Measurements from ENCODE around the gene DDX42.
A peak's percentile ranks its signal among the peaks of the same experiment; 100 is the strongest.
"Not testable (repeated sequence)": the region's sequence is repeated elsewhere in the genome, so short reads cannot be mapped to it uniquely, and the experiment has no call there.

Gene DDX42

DNA sequence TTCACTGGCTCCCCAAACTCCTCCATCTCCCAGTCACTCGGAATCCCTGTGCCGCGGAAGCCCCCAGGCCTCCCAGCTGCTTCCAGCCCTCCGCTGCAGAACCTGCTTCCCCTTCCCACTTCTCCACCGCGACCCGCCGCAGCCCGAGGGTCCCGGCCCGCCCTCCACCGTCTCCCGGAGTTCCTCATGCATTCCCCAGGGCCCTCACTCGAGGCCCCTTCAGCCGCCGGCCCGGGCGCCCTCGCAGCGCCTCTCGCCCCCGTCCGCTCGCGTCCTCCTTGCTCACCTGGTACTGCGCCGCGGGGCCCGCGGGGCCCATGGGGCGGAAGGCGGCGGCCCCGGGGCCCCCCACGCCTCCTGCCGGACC is 68.2 kb downstream of the DDX42 start:
- DNase-seq, result no peak

DNA sequence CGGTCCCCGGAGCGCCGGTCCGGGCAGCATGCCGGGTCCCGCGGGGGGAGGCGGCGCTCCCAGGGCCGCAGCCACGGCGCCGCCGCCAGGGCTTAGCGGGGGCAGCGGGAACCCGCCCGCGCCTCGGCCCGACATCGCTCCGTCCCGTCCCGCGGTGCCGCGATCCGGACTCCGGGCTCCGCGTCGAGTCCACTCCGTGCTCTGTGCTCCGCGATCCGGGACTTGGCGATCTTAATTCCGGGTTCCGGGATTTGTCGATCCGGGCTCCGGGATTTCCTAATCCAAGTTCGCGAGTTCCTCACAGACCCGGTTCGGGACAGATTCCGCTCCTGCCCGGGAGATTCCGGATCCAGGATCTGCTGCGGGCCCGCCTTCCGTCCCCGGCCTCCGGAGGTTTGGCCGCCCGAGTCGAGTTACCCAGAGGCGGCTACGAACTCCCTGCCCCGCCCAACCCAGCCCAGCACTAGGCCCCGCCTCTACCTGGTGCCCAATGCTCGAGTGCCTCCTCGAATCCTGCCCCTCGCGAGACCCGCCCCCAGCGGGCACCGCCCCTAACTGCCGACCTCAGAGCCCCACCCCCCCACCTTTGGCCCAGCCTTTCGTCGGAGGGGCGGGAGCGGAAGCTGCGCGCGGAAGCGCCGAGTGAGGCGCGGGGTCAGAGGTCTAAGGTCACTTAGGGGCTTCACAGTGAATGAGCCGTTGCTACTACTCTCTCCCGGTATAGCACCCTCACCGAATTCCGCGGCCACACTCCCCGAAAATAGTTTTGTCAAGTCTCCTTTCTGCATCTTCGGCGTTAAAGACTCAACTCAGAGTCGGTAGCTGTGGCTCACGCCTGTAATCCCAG is 68.8 kb downstream of the DDX42 start, which contains the start of gene SMARCD2:
Gene SMARCD2, minus strand, starts transcription at position 146 of the 847 bp plus-strand sequence. Its CDS starts 11 bp downstream, at position 135.
- DNase-seq, result peak; percentile 98

DNA sequence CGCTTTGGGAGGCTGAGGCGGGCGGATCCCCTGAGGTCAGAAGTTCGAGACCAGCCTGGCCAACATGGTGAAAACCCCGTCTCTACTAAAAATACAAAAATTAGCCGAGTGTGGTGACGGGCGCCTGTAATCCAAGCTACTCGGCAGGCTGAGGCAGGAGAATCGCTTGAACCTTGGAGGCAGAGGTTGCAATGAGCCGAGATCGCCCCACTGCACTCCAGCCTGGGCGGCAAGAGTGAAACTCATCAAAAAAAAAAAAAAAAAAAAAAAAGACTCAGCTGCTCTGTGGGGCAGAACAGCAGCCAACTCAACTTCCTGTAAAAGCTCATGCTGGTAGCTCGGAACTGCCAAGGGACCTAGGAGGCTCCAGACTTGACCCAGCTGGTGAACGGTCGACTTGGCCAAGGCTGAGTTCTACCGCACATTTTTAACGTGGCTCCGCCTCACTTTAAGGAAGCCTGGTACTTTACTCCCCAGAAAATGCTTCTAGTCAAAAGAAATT is 69.5 kb downstream of the DDX42 start:
- peak; percentile 93 for DNase-seq

DNA sequence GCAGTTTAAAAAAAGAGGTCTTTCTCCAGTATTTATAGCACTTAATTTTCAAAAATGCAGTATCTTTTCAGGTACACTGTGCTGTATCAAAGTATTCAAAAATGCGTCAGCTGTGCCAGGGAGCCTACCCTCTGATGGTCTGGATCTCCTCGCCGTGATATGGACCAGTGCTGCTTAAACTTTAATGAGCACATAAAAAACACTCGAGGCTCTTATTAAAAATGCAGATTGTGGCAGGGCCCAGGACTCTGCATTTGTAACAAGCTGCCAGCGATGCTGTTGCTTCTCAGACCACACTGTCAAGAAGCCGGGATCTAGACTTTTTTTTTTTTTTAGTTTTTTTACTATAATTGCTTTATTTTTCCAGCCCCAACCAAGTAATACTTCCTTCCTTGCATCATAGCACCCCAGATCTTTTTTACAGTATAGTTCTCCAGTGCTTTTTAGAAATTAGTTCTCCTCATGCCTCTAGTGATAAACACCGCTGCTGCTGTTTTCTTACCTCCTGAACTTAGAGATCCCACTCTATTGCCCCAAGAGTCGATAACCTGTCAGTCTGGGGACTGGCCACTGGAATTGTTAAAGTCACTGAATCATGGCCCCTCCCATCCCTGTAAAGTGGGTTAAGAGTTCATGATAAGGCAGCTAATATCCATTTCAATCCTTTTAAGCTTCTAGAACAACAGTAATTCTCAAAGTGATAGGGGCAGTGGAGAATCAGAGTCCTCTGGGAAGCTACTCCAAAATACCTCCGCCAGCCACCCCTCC is 70.1 kb downstream of the DDX42 start:
- DNase-seq, result no peak

DNA sequence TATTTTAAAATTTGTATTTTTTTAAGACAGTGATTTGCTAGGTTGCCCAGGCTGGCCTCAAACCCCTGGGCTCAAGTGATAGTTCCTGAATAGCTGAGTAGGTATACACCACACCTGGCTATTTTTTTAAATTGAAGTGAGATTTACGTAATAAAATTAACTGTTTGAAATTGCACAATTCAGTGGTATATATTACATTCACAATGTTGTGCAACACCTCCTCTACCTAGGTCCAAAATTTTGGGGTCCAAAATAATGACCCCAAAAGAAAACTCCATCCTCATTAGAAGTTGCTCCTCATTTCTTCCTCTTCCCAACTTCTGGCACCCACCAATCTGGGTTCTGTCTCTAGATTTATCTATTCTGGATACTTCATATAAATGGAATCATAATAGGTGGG is 71.5 kb downstream of the DDX42 start:
- DNase-seq, result no peak

DNA sequence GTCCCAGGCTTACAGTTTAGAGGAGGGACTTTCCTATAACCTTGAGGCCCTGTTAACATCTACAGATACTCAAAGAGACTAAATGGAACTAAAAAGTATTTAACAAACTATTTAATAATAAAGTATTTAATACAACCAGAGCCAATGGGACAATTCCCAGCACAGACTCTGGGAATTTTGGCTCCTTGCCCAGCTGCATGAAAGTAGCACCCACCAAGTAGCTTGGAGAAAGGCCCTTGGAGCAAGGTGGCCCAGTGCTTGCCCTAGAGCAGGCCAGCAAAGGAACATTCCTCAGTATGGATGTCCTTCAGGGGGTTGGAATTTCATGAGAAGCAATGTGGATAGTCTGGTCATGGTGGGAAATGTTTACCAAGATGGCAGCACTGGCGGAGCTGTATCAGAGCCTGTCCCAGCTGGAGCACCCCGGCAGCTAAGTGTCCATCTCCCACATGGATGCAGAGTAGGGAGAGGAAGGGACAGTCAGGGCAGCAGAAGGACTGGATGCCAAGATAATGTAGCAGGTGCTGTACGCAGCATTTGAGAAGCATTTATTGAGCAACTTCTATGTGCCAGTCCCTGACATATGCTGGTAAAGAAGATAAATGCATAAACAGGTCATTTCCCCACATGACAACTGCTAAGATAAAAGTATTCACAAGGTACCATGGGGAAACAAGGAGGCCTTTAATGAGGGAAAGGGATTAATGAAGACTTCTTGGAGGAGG is 73.7 kb downstream of the DDX42 start:
- DNase-seq, result no peak

DNA sequence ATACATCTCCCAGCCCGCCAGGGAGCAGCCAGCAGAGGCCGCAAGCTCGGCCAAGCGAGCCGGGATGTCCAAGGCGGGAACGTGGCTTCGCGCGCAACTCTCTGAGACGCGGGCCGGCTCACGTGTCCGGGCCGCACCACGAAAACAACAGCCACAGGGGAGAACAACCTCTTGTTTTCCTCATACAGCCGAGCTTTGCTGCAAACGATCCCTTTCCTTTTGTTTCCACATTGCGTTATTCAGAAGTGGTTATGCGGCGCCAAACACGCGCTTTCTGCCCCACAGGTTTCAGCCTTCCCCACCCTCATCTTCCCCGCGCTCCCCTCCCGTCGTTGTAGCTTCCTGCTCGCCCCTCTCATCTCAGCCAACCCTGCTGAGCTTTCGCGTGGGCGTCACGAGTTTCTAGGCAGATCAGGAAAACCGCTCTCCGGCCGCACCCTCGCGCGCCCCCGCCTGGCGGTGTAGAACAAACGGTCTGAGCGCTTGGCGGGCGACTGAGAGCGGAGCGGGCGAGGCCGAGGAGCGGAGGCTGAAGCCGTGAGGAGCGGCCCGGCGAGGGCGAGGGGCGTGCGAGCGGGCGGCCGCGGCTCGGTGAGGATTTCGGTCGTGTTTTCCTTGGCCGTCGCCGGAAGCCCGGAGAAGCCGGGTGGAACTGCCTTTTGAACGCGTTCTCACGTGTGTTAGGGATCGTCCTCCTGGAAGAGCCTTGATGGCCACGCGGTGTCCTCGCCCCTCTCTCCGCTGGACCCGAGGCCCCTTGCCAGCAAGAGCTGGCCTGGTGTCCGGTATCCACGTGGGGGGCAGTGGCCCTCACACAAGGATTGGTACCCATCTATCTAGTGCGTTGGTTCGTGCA is 75.1 kb downstream of the DDX42 start:
- DNase-seq, result peak; percentile 59

DNA sequence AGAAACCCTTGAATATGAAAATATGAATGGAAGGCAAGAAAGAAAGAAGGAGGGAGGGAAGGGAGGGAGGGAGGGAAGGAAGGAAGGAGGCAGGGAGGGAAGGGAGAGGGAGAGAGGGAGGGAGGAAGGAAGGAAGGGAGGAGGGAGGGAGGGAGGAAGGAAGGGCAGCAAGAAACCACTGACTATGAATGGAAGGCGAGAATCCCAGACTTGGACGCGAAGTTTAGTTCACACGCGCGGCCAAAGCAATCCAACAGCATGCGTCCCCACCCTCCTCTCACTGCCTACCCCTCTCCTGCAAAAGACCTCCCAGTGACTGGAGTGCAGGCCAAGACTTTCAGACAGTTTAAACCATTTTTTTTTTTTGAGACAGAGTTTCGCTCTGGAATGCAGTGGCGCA is 76.4 kb downstream of the DDX42 start:
- DNase-seq, result no peak

DNA sequence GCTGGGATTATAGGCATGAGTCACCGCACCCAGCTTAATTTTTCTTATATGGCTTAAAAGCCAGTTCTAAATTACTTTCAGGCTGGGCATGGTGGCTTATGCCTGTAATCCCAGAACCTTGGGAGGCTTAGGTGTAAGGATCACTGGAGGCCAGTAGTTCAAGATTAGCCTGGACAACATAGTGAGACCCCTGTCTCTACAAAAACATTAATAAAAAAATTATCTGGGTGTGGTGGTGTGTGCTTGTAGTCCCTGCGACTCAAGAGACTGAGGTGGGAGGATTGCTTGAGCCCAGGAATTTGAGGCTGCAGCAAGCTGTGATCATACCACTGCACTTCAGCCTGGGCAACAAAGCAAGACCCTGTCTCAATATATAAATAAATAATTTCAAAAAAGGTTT is 79.3 kb downstream of the DDX42 start:
- no peak for DNase-seq

DNA sequence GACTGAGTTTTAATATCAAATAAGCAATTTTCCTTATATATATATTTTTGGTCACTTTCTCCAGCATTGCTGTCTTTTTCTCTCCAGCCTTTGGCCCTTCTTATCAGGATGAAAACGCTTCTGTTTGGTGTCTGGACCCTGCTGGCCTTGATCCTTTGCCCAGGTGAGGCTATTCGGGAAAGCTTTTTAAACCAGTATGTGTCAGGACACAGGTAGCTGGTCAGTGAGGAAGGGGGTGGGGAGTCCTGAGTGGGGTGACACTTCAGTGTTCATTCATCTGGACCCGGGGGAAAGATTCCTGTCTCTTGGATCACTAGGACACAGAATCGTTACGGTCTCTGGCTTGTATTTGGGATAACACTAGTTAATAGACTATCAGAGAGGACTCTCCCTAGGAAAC is 80.7 kb downstream of the DDX42 start:
- DNase-seq, result no peak

DNA sequence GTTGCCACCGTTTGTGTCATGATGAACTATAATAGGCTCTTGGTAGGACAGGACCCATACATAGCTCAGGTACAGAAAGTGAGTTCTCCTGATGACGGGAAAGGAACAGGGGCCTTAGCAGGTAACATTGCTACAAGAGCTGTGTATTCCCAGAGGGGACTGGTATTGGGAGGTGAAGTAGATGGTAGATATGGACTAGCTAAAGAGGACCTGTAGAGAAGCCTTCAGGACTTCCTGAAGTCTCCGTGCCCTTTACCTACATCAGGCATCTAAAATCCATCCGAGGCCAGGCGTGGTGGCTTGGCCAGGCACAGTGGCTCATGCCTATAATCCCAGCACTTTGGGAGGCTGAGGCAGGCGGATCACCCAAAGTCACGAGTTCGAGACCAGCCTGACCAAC is 81.2 kb downstream of the DDX42 start:
- no peak for DNase-seq

DNA sequence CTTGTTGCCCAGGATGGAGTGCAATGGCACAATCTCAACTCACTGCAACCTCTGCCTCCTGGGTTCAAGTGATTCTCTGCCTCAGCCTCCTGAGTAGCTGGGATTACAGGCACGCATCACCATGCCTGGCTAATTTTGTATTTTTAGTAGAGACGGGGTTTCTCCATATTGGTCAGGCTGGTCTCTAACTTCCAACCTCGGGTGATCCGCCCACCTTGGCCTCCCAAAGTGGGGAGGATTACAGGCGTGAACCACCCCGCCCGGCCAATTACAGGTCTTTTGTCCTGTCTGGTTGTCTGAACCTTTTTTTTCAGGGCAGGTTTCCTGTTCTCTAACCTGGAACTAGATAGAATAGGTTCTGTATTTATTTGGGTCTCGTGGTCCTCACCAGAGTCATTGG is 82.5 kb downstream of the DDX42 start:
- DNase-seq, result not testable (repeated sequence)

DNA sequence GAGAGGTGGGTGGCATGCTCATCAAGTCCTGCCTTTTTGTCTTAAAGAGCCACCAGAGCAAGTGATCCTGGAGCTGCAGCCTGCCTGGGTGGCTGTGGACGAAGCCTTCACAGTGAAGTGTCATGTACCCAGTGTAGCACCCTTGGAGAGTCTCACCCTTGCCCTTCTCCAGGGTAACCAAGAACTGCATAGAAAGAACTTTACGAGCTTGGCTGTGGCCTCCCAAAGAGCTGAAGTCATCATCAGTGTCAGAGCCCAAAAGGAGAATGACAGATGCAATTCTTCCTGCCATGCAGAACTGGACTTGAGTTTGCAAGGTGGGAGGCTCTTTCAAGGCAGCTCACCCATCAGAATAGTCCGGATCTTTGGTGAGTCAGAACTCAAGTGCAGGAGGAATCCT is 85.3 kb downstream of the DDX42 start:
- no peak for DNase-seq

DNA sequence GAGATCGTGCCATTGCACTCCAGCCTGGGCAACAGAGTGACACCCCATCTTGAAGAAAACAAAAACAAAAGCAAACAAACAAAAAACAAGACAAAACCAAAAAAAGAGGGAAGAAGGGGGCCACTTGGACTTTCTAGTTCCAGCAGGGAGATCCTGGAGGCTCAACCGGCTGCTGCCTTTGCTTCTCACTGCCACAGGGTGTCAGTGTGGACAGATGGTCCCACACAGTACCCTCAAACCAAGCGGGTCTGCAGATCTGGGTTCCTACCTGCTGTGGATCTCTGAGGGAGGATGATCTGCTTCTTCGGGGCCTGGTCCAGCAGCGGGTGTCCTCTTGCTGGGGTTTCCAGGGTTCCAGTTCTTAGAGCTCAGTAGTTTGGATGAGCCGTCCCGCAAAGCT is 92.7 kb downstream of the DDX42 start:
- not testable (repeated sequence) for DNase-seq
